Gastroesophageal sphincter (tissue), 3 donors: ENCODE results near the gene U2SURP.
"Not testable (repeated sequence)": the region's sequence is repeated elsewhere in the genome, so short reads cannot be mapped to it uniquely, and the experiment has no call there.

Source experiments
- CTCF ChIP-seq, 4 experiments: fragments of 200-600 bp in 2 of 4; fragments of 450-650 bp in 2 of 4; sonication (generic) in 1 of 4; IDR thresholded peaks; one replicate each; pipeline ENCODE4 v1.5.1; 2017 to 2019; ENCODE audit warnings: antibody characterized with exemption in 4 of 4, mild to moderate bottlenecking in 2 of 4, moderate library complexity in 2 of 4
- POLR2A ChIP-seq, 2 donors: fragments of 450-650 bp; IDR thresholded peaks; one replicate each; pipeline ENCODE4 v1.6.1; 2017; ENCODE audit warnings: antibody characterized with exemption in 2 of 2, mild to moderate bottlenecking in 2 of 2, moderate library complexity in 1 of 2
- POLR2AphosphoS5 ChIP-seq: sonication (generic); formaldehyde crosslinking; IDR thresholded peaks from one replicate; pipeline ENCODE4 v1.6.1; 2017; ENCODE audit warnings: antibody characterized with exemption

GRCh38 chr3:143072298-143073020 is 71.1 kb downstream of the U2SURP start:
- not testable (repeated sequence) for TF ChIP-seq CTCF (IDR thresholded peaks at IDR 0.05); POLR2A (IDR thresholded peaks at IDR 0.05); POLR2AphosphoS5
